GM12875 (cell line): Measurements from ENCODE around the gene ZNF716.

Experiments
- H3K4me3 ChIP-seq: one replicate; pipeline ENCODE4 v1.5.1; 2011; ENCODE audit warnings: low read depth, low read length, control low read depth
- CTCF ChIP-seq: IDR thresholded peaks from 2 replicates; pipeline ENCODE4 v1.5.1; 2011; ENCODE audit warnings: low read depth, mild to moderate bottlenecking, control low read depth, inconsistent platforms, low read length, moderate library complexity, borderline replicate concordance; ENCODE audit not compliant: insufficient read depth

The ZNF716 gene

GRCh38 chr7:57412168-57412567, 37.8 kb upstream of the ZNF716 start:
- no peak for TF ChIP-seq CTCF
- H3K4me3 ChIP-seq: no peak overlapping the region

GRCh38 chr7:57412618-57413017, 37.4 kb upstream of the ZNF716 start:
- TF ChIP-seq CTCF: no peak
- no peak overlapping the region for H3K4me3 ChIP-seq

GRCh38 chr7:57413529-57414398, 36.2 kb upstream of the ZNF716 start:
- no peak overlapping the region for H3K4me3 ChIP-seq
- no peak for TF ChIP-seq CTCF

- H3K4me3 ChIP-seq: no peak overlapping the region
- no peak for TF ChIP-seq CTCF
Measured at GRCh38 chr7:57414415-57414814, 35.6 kb upstream of the ZNF716 start.

GRCh38 chr7:57414852-57415251, 35.1 kb upstream of the ZNF716 start:
- no peak for TF ChIP-seq CTCF
- no peak overlapping the region for H3K4me3 ChIP-seq

GRCh38 chr7:57415326-57415725, 34.7 kb upstream of the ZNF716 start:
- H3K4me3 ChIP-seq: no peak overlapping the region
- TF ChIP-seq CTCF: no peak

GRCh38 chr7:57415730-57416129, 34.2 kb upstream of the ZNF716 start:
- TF ChIP-seq CTCF: no peak
- no peak overlapping the region for H3K4me3 ChIP-seq
